B cell (primary cell): Measurements from ENCODE around the gene NOS3. TPM values are rescaled to one million over a fixed set of nuclear protein-coding genes. Genes with fewer than 3 reads are reported as not detected.

ENCODE experiments used
- polyA plus RNA-seq: library from polyadenylated mRNA; depleted of rRNA; stranded (reverse); fragments of >200 nt; gene quantifications from 2 replicates; pipeline ENCODE4 v1.2.3, GENCODE V29; 2012
- total RNA-seq, 2 donors: library from RNA; stranded (reverse); fragments of 120-200 nt in 1 of 2; gene quantifications; 1 replicate in 1 of 2; 2 replicates in 1 of 2; pipeline versions ENCODE4 v1.2.3 to v1.2.4, GENCODE V29; 2013 to 2022

Gene NOS3
- total and polyA plus RNA-seq, 2 donors (not counting 1 experiment from before 2014, with no cell fraction given): 0.39 to 0.54 TPM

Other genes starting within 250 kb of the NOS3 start
- 0.25 and 0.73 TPM in 2 replicates for gene TMEM176B, start 190.7 kb upstream of the NOS3 start, total RNA-seq
- gene TMEM176B, start 190.7 kb upstream of the NOS3 start, polyA plus RNA-seq: 0.76 and 1.4 TPM in 2 replicates
- not detected in 2 replicates for gene TMEM176A, start 190.2 kb upstream of the NOS3 start, total RNA-seq
- gene TMEM176A, start 190.2 kb upstream of the NOS3 start, polyA plus RNA-seq: 0.22 and 1.1 TPM in 2 replicates
- not detected in 2 replicates for gene AOC1, start 138.5 kb upstream of the NOS3 start, total RNA-seq
- 0.07 TPM in 1 of 2 replicates, not detected in the other for gene AOC1, start 138.5 kb upstream of the NOS3 start, polyA plus RNA-seq
- gene KCNH2, start 12.7 kb upstream of the NOS3 start, total RNA-seq: 0.86 and 0.87 TPM in 2 replicates
- gene KCNH2, start 12.7 kb upstream of the NOS3 start, polyA plus RNA-seq: 2.0 and 2.7 TPM in 2 replicates
- gene ATG9B, start 33.5 kb downstream of the NOS3 start, total RNA-seq: 4.2 and 5.1 TPM in 2 replicates
- 7.2 and 10.2 TPM in 2 replicates for gene ATG9B, start 33.5 kb downstream of the NOS3 start, polyA plus RNA-seq
- gene ABCB8, start 37.4 kb downstream of the NOS3 start, total RNA-seq: 64.7 and 69.7 TPM in 2 replicates
- 29.5 and 41.4 TPM in 2 replicates for gene ABCB8, start 37.4 kb downstream of the NOS3 start, polyA plus RNA-seq
- gene ASIC3, start 57.5 kb downstream of the NOS3 start, total RNA-seq: 2.9 and 4.8 TPM in 2 replicates
- 5.0 and 6.3 TPM in 2 replicates for gene ASIC3, start 57.5 kb downstream of the NOS3 start, polyA plus RNA-seq
- gene CDK5, start 66.9 kb downstream of the NOS3 start, total RNA-seq: 8.2 and 8.9 TPM in 2 replicates
- 4.5 and 8.4 TPM in 2 replicates for gene CDK5, start 66.9 kb downstream of the NOS3 start, polyA plus RNA-seq
- 106 and 113 TPM in 2 replicates for gene SLC4A2, start 68.6 kb downstream of the NOS3 start, total RNA-seq
- gene SLC4A2, start 68.6 kb downstream of the NOS3 start, polyA plus RNA-seq: 82.8 and 103 TPM in 2 replicates
- gene FASTK, start 89.8 kb downstream of the NOS3 start, total RNA-seq: 119 and 120 TPM in 2 replicates
- 251 and 258 TPM in 2 replicates for gene FASTK, start 89.8 kb downstream of the NOS3 start, polyA plus RNA-seq
- gene TMUB1, start 92.5 kb downstream of the NOS3 start, total RNA-seq: 44.4 and 49.2 TPM in 2 replicates
- 81.9 and 102 TPM in 2 replicates for gene TMUB1, start 92.5 kb downstream of the NOS3 start, polyA plus RNA-seq
- 20.2 and 21.1 TPM in 2 replicates for gene AGAP3, start 95.5 kb downstream of the NOS3 start, total RNA-seq
- gene AGAP3, start 95.5 kb downstream of the NOS3 start, polyA plus RNA-seq: 15.2 and 22.3 TPM in 2 replicates
- not detected in 2 replicates for gene GBX1, start 176.7 kb downstream of the NOS3 start, total RNA-seq
- not detected in 2 replicates for gene GBX1, start 176.7 kb downstream of the NOS3 start, polyA plus RNA-seq
- not detected in 2 replicates for gene ASB10, start 196.2 kb downstream of the NOS3 start, total RNA-seq
- not detected in 2 replicates for gene ASB10, start 196.2 kb downstream of the NOS3 start, polyA plus RNA-seq
- 3.1 and 4.2 TPM in 2 replicates for gene H2BK1, start 219.5 kb downstream of the NOS3 start, total RNA-seq
- gene H2BK1, start 219.5 kb downstream of the NOS3 start, polyA plus RNA-seq: not detected in 2 replicates
- 27.1 and 30.2 TPM in 2 replicates for gene ABCF2, start 236.2 kb downstream of the NOS3 start, total RNA-seq
- gene ABCF2, start 236.2 kb downstream of the NOS3 start, polyA plus RNA-seq: 12.5 and 16.1 TPM in 2 replicates
- 39.4 and 44.0 TPM in 2 replicates for gene CHPF2, start 241.5 kb downstream of the NOS3 start, total RNA-seq
- gene CHPF2, start 241.5 kb downstream of the NOS3 start, polyA plus RNA-seq: 28.8 and 39.9 TPM in 2 replicates